ENCODE results near the gene ASPSCR1. TPM values are rescaled to one million over a fixed set of nuclear protein-coding genes. Genes with fewer than 3 reads are reported as not detected.
A peak's percentile ranks its signal among the peaks of the same experiment; 100 is the strongest.

ASPSCR1 gene
- 12.0 and 15.4 TPM in 2 replicates for polyA plus RNA-seq (2011; rRNA removed)
- polyA minus RNA-seq (2011; rRNA and poly(A)+ RNA removed): 12.3 and 13.0 TPM in 2 replicates

- no peak for TF ChIP-seq CTCF (IDR thresholded peaks at IDR 0.05; ENCODE audit: insufficient read depth, low read depth, low read length)
- Histone ChIP-seq H3K27me3 (ENCODE audit: control insufficient read depth, insufficient read depth, low read length) (no peaks in the 10 kb centered on the region), H3K36me3 (ENCODE audit: control insufficient read depth, insufficient read depth, low read length) (peaks cover 1% of the 10 kb centered on the region; the same call in 1 of the 2 replicates), H3K4me3 (ENCODE audit: low read depth, low read length) (peak within 1 kb of the TSS; percentile 84)
- ChIA-PET CTCF (interaction anchor here (1.0 to 1.3 kb wide), 2 partner anchors 17 to 43 kb away, joined by 6 read pairs; no protein-coding TSS in a partner anchor), POLR2A (no interaction called here)
- peak; percentile 26 for DNase-seq (ENCODE audit: low read depth)
These were observed at the start of gene ASPSCR1 for GRCh38 chr17:81977211-81977808. TSS of gene ASPSCR1 (plus strand) at chr17:81977629. CDS start at chr17:81977647, 18 bp downstream.

- peak; percentile 35 for TF ChIP-seq CTCF (IDR thresholded peaks at IDR 0.05; ENCODE audit: insufficient read depth, low read depth, low read length)
- CTCF ChIA-PET: interaction anchor here (0.6 to 1.5 kb wide), 8 partner anchors 8 to 549 kb away, joined by 3 to 8 read pairs (median 3); partner anchors contain the start of gene NOTUM
- DNase-seq (ENCODE audit: low read depth): peak; percentile 51
- POLR2A ChIA-PET: no interaction called here
- peak within 1 kb of the TSS; percentile 90 for H3K4me3 ChIP-seq (ENCODE audit: low read depth, low read length)
- peaks cover 2% of the 10 kb centered on the region; the same call in 1 of the 2 replicates for H3K36me3 ChIP-seq (ENCODE audit: control insufficient read depth, insufficient read depth, low read length)
- no peaks in the 10 kb centered on the region for H3K27me3 ChIP-seq (ENCODE audit: control insufficient read depth, insufficient read depth, low read length)
These were observed 49.5 kb upstream of the ASPSCR1 start, which contains the start of gene MAFG for GRCh38 chr17:81927653-81928543. TSS of gene MAFG (minus strand) at chr17:81927735. CDS start at chr17:81923185, 4,550 bp downstream.

GRCh38 chr17:81928544-81929252 lies 48.7 kb upstream of the ASPSCR1 start:
- ChIA-PET POLR2A (no interaction called here), CTCF (interaction anchor here (0.6 to 1.5 kb wide), 5 partner anchors 10 to 91 kb away, joined by 3 to 5 read pairs (median 4); no protein-coding TSS in a partner anchor)
- no peak for TF ChIP-seq CTCF (IDR thresholded peaks at IDR 0.05; ENCODE audit: insufficient read depth, low read depth, low read length)
- DNase-seq (ENCODE audit: low read depth): no peak
- Histone ChIP-seq H3K4me3 (ENCODE audit: low read depth, low read length) (peak overlapping the region; percentile 90), H3K36me3 (ENCODE audit: control insufficient read depth, insufficient read depth, low read length) (peaks cover 8% of the 10 kb centered on the region), H3K27me3 (ENCODE audit: control insufficient read depth, insufficient read depth, low read length) (no peaks in the 10 kb centered on the region)

GRCh38 chr17:81929253-81930141 lies 47.9 kb upstream of the ASPSCR1 start:
- H3K36me3 ChIP-seq (ENCODE audit: control insufficient read depth, insufficient read depth, low read length): peaks cover 12% of the 10 kb centered on the region
- TF ChIP-seq CTCF (IDR thresholded peaks at IDR 0.05; ENCODE audit: insufficient read depth, low read depth, low read length): no peak
- H3K4me3 ChIP-seq (ENCODE audit: low read depth, low read length): no peak overlapping the region
- no peaks in the 10 kb centered on the region for H3K27me3 ChIP-seq (ENCODE audit: control insufficient read depth, insufficient read depth, low read length)
- ChIA-PET CTCF (interaction anchor here (0.6 to 1.5 kb wide), 3 partner anchors 9 to 30 kb away, joined by 4 to 5 read pairs (median 4); no protein-coding TSS in a partner anchor), POLR2A (no interaction called here)
- no peak for DNase-seq (ENCODE audit: low read depth)
